DND-41 (cell line): Measurements from ENCODE around the gene ZFYVE28.

Source experiments
- ATAC-seq: fragments of 200-7000 bp; cut with Tn5 transposase; 3 replicates; pipeline ENCODE4 v1.9.1; 2021; ENCODE audit warnings: low read depth; ENCODE audit not compliant: insufficient read depth
- DNase-seq: peaks from one replicate; pipeline ENCODE4 v3.0.0-alpha.2; 2020
- H2AFZ ChIP-seq: 2 replicates; pipeline ENCODE4 v1.6.0; 2012; ENCODE audit warnings: low read depth, low read length
- H3K27ac ChIP-seq: 2 replicates; pipeline ENCODE4 v1.5.1; 2012; ENCODE audit warnings: low read length, inconsistent platforms
- H3K27me3 ChIP-seq: fragments of 200-600 bp; sonication (generic); 2 replicates; pipeline ENCODE4 v1.6.0; 2012; ENCODE audit warnings: low read length, mild to moderate bottlenecking, inconsistent platforms; ENCODE audit not compliant: insufficient read depth, poor library complexity
- H3K36me3 ChIP-seq: 2 replicates; pipeline ENCODE4 v1.5.1; 2012; ENCODE audit warnings: low read length, inconsistent platforms; ENCODE audit not compliant: insufficient read depth
- H3K4me1 ChIP-seq: 2 replicates; pipeline ENCODE4 v1.5.1; 2012; ENCODE audit warnings: mild to moderate bottlenecking, low read length; ENCODE audit not compliant: insufficient read depth
- H3K4me2 ChIP-seq: 2 replicates; pipeline ENCODE4 v1.6.0; 2012; ENCODE audit warnings: mild to moderate bottlenecking, moderate library complexity, low read length, inconsistent platforms; ENCODE audit not compliant: insufficient read depth
- H3K4me3 ChIP-seq, 2 experiments: fragments of 200-600 bp in 1 of 2; shearing (Covaris generic) in 1 of 2; 2 replicates each; pipeline ENCODE4 v1.5.1; 2012 to 2016; ENCODE audit warnings: inconsistent platforms in 2 of 2, low read length in 2 of 2, mild to moderate bottlenecking in 2 of 2, low read depth in 1 of 2, moderate library complexity in 1 of 2
- H3K79me2 ChIP-seq: 2 replicates; pipeline ENCODE4 v1.6.0; 2012; ENCODE audit warnings: low read length, inconsistent platforms; ENCODE audit not compliant: insufficient read depth
- H3K9ac ChIP-seq: 2 replicates; pipeline ENCODE4 v1.6.0; 2012; ENCODE audit warnings: low read depth, mild to moderate bottlenecking, inconsistent platforms, low read length, moderate library complexity
- H3K9me3 ChIP-seq: 2 replicates; pipeline ENCODE4 v1.5.1; 2012; ENCODE audit warnings: low read length, moderate library complexity, mild to moderate bottlenecking, inconsistent platforms; ENCODE audit not compliant: insufficient read depth, severe bottlenecking
- H4K20me1 ChIP-seq: 2 replicates; pipeline ENCODE4 v1.6.0; 2012; ENCODE audit warnings: low read length; ENCODE audit not compliant: insufficient read depth
- EZH2 ChIP-seq: IDR thresholded peaks from 3 replicates; pipeline ENCODE4 v1.6.1; 2012; ENCODE audit warnings: borderline replicate concordance, low read depth, mild to moderate bottlenecking, moderate library complexity, low read length, inconsistent platforms; ENCODE audit not compliant: severe bottlenecking
- TF ChIP-seq, protein P1 (sequence below): IDR thresholded peaks from 2 replicates; pipeline ENCODE4 v1.5.1; 2012; ENCODE audit warnings: borderline replicate concordance, low read length, moderate library complexity, mild to moderate bottlenecking; ENCODE audit not compliant: poor library complexity, severe bottlenecking; ENCODE audit errors: extremely low read depth

The ZFYVE28 gene

DNA sequence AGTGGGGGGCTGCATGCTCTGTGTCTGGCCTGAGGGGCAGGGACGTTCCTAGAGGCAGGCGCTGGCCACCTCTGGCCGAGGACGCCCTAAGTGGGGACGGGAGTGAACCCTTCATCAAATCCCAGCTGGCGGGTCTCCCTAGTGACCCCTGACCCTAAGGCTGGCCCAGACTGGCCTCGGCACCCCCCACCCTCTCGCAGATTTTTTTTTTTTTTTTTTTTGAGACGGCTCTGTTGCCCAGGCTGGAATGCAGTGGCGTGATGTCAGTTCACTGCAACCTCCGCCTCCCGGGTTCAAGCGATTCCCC, 155.5 kb downstream of the ZFYVE28 start:
- Histone ChIP-seq H3K79me2 (peaks cover 32% of the 10 kb centered on the region), H2AFZ (peak overlapping the region; percentile 75), H3K4me1 (peaks cover 37% of the 10 kb centered on the region), H3K9ac (peak overlapping the region; percentile 99), H3K4me3 (peak overlapping the region; percentile 53 to 71), H3K36me3 (peaks cover 25% of the 10 kb centered on the region), H3K9me3 (no peaks in the 10 kb centered on the region), H3K27ac (peak overlapping the region; percentile 92), H4K20me1 (peaks cover 30% of the 10 kb centered on the region), H3K4me2 (peak overlapping the region; percentile 82), H3K27me3 (no peaks in the 10 kb centered on the region)
- TF ChIP-seq, protein P1, sequence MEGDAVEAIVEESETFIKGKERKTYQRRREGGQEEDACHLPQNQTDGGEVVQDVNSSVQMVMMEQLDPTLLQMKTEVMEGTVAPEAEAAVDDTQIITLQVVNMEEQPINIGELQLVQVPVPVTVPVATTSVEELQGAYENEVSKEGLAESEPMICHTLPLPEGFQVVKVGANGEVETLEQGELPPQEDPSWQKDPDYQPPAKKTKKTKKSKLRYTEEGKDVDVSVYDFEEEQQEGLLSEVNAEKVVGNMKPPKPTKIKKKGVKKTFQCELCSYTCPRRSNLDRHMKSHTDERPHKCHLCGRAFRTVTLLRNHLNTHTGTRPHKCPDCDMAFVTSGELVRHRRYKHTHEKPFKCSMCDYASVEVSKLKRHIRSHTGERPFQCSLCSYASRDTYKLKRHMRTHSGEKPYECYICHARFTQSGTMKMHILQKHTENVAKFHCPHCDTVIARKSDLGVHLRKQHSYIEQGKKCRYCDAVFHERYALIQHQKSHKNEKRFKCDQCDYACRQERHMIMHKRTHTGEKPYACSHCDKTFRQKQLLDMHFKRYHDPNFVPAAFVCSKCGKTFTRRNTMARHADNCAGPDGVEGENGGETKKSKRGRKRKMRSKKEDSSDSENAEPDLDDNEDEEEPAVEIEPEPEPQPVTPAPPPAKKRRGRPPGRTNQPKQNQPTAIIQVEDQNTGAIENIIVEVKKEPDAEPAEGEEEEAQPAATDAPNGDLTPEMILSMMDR, result no peak
- TF ChIP-seq EZH2, result no peak
- DNase-seq (no peak), ATAC-seq (no peak)

DNA sequence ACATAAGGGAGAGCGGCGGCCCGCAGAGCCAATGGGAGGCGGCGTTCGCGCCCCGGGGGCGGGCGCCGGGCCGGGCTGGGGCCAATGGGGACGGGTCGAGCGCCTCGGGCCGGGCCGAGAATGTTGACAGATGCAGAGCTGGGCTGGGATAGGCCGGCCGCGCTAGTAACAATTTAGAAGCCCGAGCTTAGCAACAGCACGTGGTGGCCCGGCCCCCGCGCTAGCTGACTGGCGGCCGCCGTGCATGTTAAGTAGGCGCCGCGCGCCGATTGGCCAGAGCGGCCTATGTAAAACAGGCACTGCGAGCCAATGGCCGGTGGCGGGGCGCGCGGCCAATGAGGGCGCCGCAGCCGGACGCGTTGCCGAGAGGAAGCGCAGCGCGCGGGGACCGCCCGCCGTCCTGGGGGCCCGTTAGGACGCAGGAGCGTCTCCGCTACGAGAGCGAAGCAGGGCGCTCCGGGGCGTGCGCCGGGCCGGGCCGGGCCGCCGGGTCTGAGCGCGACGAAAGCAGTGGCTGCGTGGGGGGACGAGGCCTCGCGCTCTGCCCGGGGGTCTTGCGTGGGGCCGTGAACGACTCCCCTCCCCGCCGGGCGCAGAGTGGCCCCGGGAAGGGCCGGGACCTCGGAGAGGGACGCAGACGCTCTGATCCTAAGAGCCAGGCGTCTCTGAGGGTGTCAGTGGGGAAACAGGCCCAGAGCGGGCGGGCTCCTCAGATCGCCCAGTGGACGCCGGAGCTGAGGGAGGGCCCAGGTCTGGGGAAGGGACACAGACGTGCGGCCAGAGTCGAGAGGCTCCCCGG, 156.1 kb downstream of the ZFYVE28 start:
- Histone ChIP-seq H3K4me3 (peak overlapping the region; percentile 53 to 86), H3K79me2 (peaks cover 32% of the 10 kb centered on the region), H3K27ac (peak overlapping the region; percentile 92), H3K9me3 (no peaks in the 10 kb centered on the region), H4K20me1 (peaks cover 36% of the 10 kb centered on the region), H3K36me3 (peaks cover 31% of the 10 kb centered on the region), H3K27me3 (no peaks in the 10 kb centered on the region), H2AFZ (peak overlapping the region; percentile 75), H3K4me1 (peaks cover 37% of the 10 kb centered on the region), H3K4me2 (peak overlapping the region; percentile 82), H3K9ac (peak overlapping the region; percentile 99)
- DNase-seq, result peak; percentile 99
- no peak for TF ChIP-seq EZH2
- TF ChIP-seq, protein P1, result no peak
- peak; percentile 93 for ATAC-seq

DNA sequence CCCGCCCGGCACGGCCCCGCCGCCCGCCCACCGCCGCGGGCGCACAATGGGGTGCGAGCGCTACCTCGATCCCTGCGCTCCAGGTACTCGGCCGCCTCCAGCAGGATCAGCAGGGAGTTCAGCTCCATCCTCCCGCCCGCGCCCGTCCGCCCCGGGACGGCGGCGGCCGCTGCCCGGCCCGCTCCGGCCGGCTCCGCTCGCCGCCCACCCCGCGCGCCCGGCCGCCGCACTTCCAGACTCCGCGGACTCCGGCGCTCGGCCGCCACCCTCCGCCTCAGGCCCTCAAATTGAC, 156.6 kb downstream of the ZFYVE28 start, which contains the start of gene MXD4:
Gene MXD4, minus strand, starts transcription at position 257 of the 292 bp plus-strand sequence. Its CDS starts 129 bp downstream, at position 128.
- Histone ChIP-seq H3K4me1 (peaks cover 37% of the 10 kb centered on the region), H3K4me3 (peak within 1 kb of the TSS; percentile 55 to 86), H4K20me1 (peaks cover 41% of the 10 kb centered on the region), H2AFZ (peak within 1 kb of the TSS; percentile 79), H3K27me3 (no peaks in the 10 kb centered on the region), H3K79me2 (peaks cover 32% of the 10 kb centered on the region), H3K9ac (peak within 1 kb of the TSS; percentile 99), H3K4me2 (peak within 1 kb of the TSS; percentile 85), H3K9me3 (no peaks in the 10 kb centered on the region), H3K36me3 (peaks cover 36% of the 10 kb centered on the region), H3K27ac (peak within 1 kb of the TSS; percentile 92)
- DNase-seq (no peak), ATAC-seq (no peak)
- TF ChIP-seq EZH2, result no peak
- TF ChIP-seq, protein P1, result no peak
